ENCODE data around the gene WWOX.

The WWOX gene

GRCh38 chr16:79150151-79150550 lies 1050.7 kb downstream of the WWOX start:
- no peak for DNase-seq (ENCODE audit: low read depth)

- no peak for DNase-seq (ENCODE audit: low read depth)
These were observed 1051.3 kb downstream of the WWOX start for GRCh38 chr16:79150632-79151310.

GRCh38 chr16:79154086-79154485 lies 1054.6 kb downstream of the WWOX start:
- no peak for DNase-seq (ENCODE audit: low read depth)

- DNase-seq (ENCODE audit: low read depth) = no peak
These were observed 1056.0 kb downstream of the WWOX start for GRCh38 chr16:79155471-79155870.

- DNase-seq (ENCODE audit: low read depth) = no peak
These were observed 1056.5 kb downstream of the WWOX start for GRCh38 chr16:79155904-79156303.

GRCh38 chr16:79156761-79157160 lies 1057.3 kb downstream of the WWOX start:
- DNase-seq (ENCODE audit: low read depth) = no peak

GRCh38 chr16:79158337-79158736 lies 1058.9 kb downstream of the WWOX start:
- DNase-seq (ENCODE audit: low read depth) = no peak

GRCh38 chr16:79159261-79160049 lies 1060.0 kb downstream of the WWOX start:
- DNase-seq (ENCODE audit: low read depth) = no peak

GRCh38 chr16:79162977-79163376 lies 1063.5 kb downstream of the WWOX start:
- no peak for DNase-seq (ENCODE audit: low read depth)

- no peak for DNase-seq (ENCODE audit: low read depth)
These were observed 1064.4 kb downstream of the WWOX start for GRCh38 chr16:79163691-79164387.

GRCh38 chr16:79164388-79164995 lies 1065.0 kb downstream of the WWOX start:
- DNase-seq (ENCODE audit: low read depth) = no peak

GRCh38 chr16:79165079-79165478 lies 1065.6 kb downstream of the WWOX start:
- DNase-seq (ENCODE audit: low read depth) = no peak

- no peak for DNase-seq (ENCODE audit: low read depth)
These were observed 1066.1 kb downstream of the WWOX start for GRCh38 chr16:79165506-79165905.

- DNase-seq (ENCODE audit: low read depth) = no peak
These were observed 1068.4 kb downstream of the WWOX start for GRCh38 chr16:79167893-79168292.

- DNase-seq (ENCODE audit: low read depth) = no peak
These were observed 1068.9 kb downstream of the WWOX start for GRCh38 chr16:79168321-79168720.

GRCh38 chr16:79169239-79169638 lies 1069.8 kb downstream of the WWOX start:
- no peak for DNase-seq (ENCODE audit: low read depth)

GRCh38 chr16:79170555-79171246 lies 1071.2 kb downstream of the WWOX start:
- DNase-seq (ENCODE audit: low read depth) = no peak

GRCh38 chr16:79171504-79171903 lies 1072.0 kb downstream of the WWOX start:
- DNase-seq (ENCODE audit: low read depth) = no peak

GRCh38 chr16:79171931-79172705 lies 1072.7 kb downstream of the WWOX start:
- no peak for DNase-seq (ENCODE audit: low read depth)

GRCh38 chr16:79172976-79173500 lies 1073.6 kb downstream of the WWOX start:
- no peak for DNase-seq (ENCODE audit: low read depth)

- no peak for DNase-seq (ENCODE audit: low read depth)
These were observed 1074.5 kb downstream of the WWOX start for GRCh38 chr16:79173919-79174318.

Measured in T-helper 22 cell (primary cell).